Neural progenitor cell (in vitro differentiated cells): ENCODE results near the gene METTL3. TPM values are rescaled to one million over a fixed set of nuclear protein-coding genes. Genes with fewer than 3 reads are reported as not detected.

ENCODE experiments used
- DNase-seq: peaks from one replicate; pipeline ENCODE4 v3.0.0-alpha.2; 2016; ENCODE audit warnings: low spot score
- H2AFZ ChIP-seq: fragments of 200-600 bp; sonication (generic); replicated peaks from 2 replicates; pipeline ENCODE4 v1.6.1; 2016; ENCODE audit warnings: antibody characterized with exemption
- H3F3A ChIP-seq: fragments of 200-600 bp; sonication (generic); 2 replicates; pipeline ENCODE4 v1.6.1; 2016; ENCODE audit warnings: antibody characterized with exemption, low read depth
- H3K27ac ChIP-seq: fragments of 200-600 bp; sonication (generic); 2 replicates; pipeline ENCODE4 v1.5.1; 2016; ENCODE audit warnings: mild to moderate bottlenecking
- H3K27me3 ChIP-seq: fragments of 200-600 bp; sonication (generic); 2 replicates; pipeline ENCODE4 v1.6.1; 2016; ENCODE audit warnings: mild to moderate bottlenecking, moderate library complexity
- H3K36me3 ChIP-seq: fragments of 200-600 bp; sonication (generic); 2 replicates; pipeline ENCODE4 v1.5.1; 2016
- H3K4me1 ChIP-seq: fragments of 200-600 bp; sonication (generic); 2 replicates; pipeline ENCODE4 v1.6.1; 2016; ENCODE audit warnings: mixed run types
- H3K4me2 ChIP-seq: fragments of 200-600 bp; sonication (generic); 2 replicates; pipeline ENCODE4 v1.6.1; 2016
- H3K4me3 ChIP-seq: fragments of 200-600 bp; sonication (generic); 2 replicates; pipeline ENCODE4 v1.5.1; 2016
- H3K79me2 ChIP-seq: fragments of 200-600 bp; sonication (generic); 2 replicates; pipeline ENCODE4 v1.6.1; 2016; ENCODE audit warnings: low read depth
- H3K9ac ChIP-seq: fragments of 200-600 bp; sonication (generic); 2 replicates; pipeline ENCODE4 v1.6.1; 2016
- H3K9me3 ChIP-seq: fragments of 200-600 bp; sonication (generic); 2 replicates; pipeline ENCODE4 v1.5.1; 2016; ENCODE audit warnings: low read depth
- H4K20me1 ChIP-seq: fragments of 200-600 bp; sonication (generic); 2 replicates; pipeline ENCODE4 v1.6.1; 2016; ENCODE audit warnings: low read depth
- H3K27ac Mint-ChIP-seq: 3 replicates; pipeline ENCODE4 v1.8.0; 2021; ENCODE audit warnings: mixed read lengths
- H3K27me3 Mint-ChIP-seq: 2 replicates; pipeline ENCODE4 v1.8.0; 2022; ENCODE audit warnings: low read depth, mild to moderate bottlenecking, inconsistent platforms, moderate library complexity, mixed read lengths; ENCODE audit not compliant: insufficient read depth
- H3K36me3 Mint-ChIP-seq: 3 replicates; pipeline ENCODE4 v1.8.0; 2021; ENCODE audit warnings: mixed read lengths
- H3K4me1 Mint-ChIP-seq: 3 replicates; pipeline ENCODE4 v1.8.0; 2021; ENCODE audit warnings: mixed read lengths
- H3K4me3 Mint-ChIP-seq: 3 replicates; pipeline ENCODE4 v1.8.0; 2021; ENCODE audit warnings: mild to moderate bottlenecking, moderate library complexity, mixed read lengths
- H3K9me3 Mint-ChIP-seq: 3 replicates; pipeline ENCODE4 v1.8.0; 2020; ENCODE audit warnings: mixed read lengths
- CTCF ChIP-seq: fragments of 200-600 bp; sonication (generic); IDR thresholded peaks from 2 replicates; pipeline ENCODE4 v1.5.1; 2017; ENCODE audit warnings: antibody characterized with exemption, mild to moderate bottlenecking
- EZH2 ChIP-seq: fragments of 200-600 bp; sonication (generic); IDR thresholded peaks from 2 replicates; pipeline ENCODE4 v1.6.1; 2017; ENCODE audit warnings: antibody characterized with exemption, mild to moderate bottlenecking, moderate library complexity
- EZH2phosphoT487 ChIP-seq: fragments of 200-600 bp; sonication (generic); IDR thresholded peaks from 2 replicates; pipeline ENCODE4 v1.6.1; 2017; ENCODE audit warnings: antibody characterized with exemption
- total RNA-seq: library from RNA; depleted of rRNA; stranded (reverse); fragments of >200 nt; gene quantifications from 2 replicates; pipeline ENCODE4 v1.2.3, GENCODE V29; 2015; ENCODE audit warnings: low replicate concordance

Gene METTL3
- 99.5 and 108 TPM in 2 replicates for total RNA-seq

- Histone ChIP-seq H3K9ac (peak within 1 kb of the TSS; percentile 56), H3F3A (peaks cover 22% of the 10 kb centered on the region), H3K4me3 (peak within 1 kb of the TSS; percentile 75), H3K27ac (peak within 1 kb of the TSS; percentile 36), H3K4me1 (peaks cover 16% of the 10 kb centered on the region), H3K27me3 (no peaks in the 10 kb centered on the region), H3K4me2 (peak within 1 kb of the TSS; percentile 93), H2AFZ (peak within 1 kb of the TSS; percentile 63), H3K9me3 (no peaks in the 10 kb centered on the region), H4K20me1 (peaks cover 7% of the 10 kb centered on the region), H3K79me2 (peaks cover 51% of the 10 kb centered on the region), H3K36me3 (peaks cover 9% of the 10 kb centered on the region)
- H3K9me3 Mint-ChIP-seq = peaks cover 5% of the 10 kb centered on the region
- H3K4me1 Mint-ChIP-seq = peaks cover 40% of the 10 kb centered on the region
- peak within 1 kb of the TSS; percentile 99 for H3K4me3 Mint-ChIP-seq
- H3K27me3 Mint-ChIP-seq = peaks cover 2% of the 10 kb centered on the region
- H3K36me3 Mint-ChIP-seq = peaks cover 16% of the 10 kb centered on the region
- peak; percentile 97 for DNase-seq
- peak within 1 kb of the TSS; percentile 98 for H3K27ac Mint-ChIP-seq
- TF ChIP-seq EZH2 = no peak
- no peak for TF ChIP-seq CTCF
- peak; percentile 17 for TF ChIP-seq EZH2phosphoT487
These were observed at the start of gene METTL3 for GRCh38 chr14:21510735-21511657. METTL3 (minus strand) TSS chr14:21511340; CDS start chr14:21511223, 117 bp downstream.

GRCh38 chr14:21558703-21559170 lies 47.6 kb upstream of the METTL3 start:
- Mint-ChIP-seq H3K4me3 (no peak overlapping the region), H3K27ac (peak overlapping the region; percentile 85), H3K9me3 (no peaks in the 10 kb centered on the region), H3K36me3 (no peaks in the 10 kb centered on the region), H3K4me1 (peaks cover 23% of the 10 kb centered on the region), H3K27me3 (peaks cover 10% of the 10 kb centered on the region)
- no peaks in the 10 kb centered on the region for H3K27me3 ChIP-seq
- H3K9ac ChIP-seq = no peak overlapping the region
- H3K4me3 ChIP-seq = no peak overlapping the region
- TF ChIP-seq EZH2 (no peak), CTCF (no peak), EZH2phosphoT487 (no peak)
- H2AFZ ChIP-seq = peak overlapping the region; percentile 58
- no peak overlapping the region for H3K4me2 ChIP-seq
- peaks cover 5% of the 10 kb centered on the region for H3K79me2 ChIP-seq
- H3K36me3 ChIP-seq = no peaks in the 10 kb centered on the region
- no peak overlapping the region for H3K27ac ChIP-seq
- H3K4me1 ChIP-seq = peaks cover 21% of the 10 kb centered on the region
- no peaks in the 10 kb centered on the region for H3K9me3 ChIP-seq
- H3F3A ChIP-seq = peaks cover 23% of the 10 kb centered on the region
- no peaks in the 10 kb centered on the region for H4K20me1 ChIP-seq
- no peak for DNase-seq

GRCh38 chr14:21557084-21557901 lies 46.2 kb upstream of the METTL3 start:
- Histone ChIP-seq H3K36me3 (no peaks in the 10 kb centered on the region), H3K4me2 (peak overlapping the region; percentile 76), H3F3A (peaks cover 26% of the 10 kb centered on the region), H3K9ac (no peak overlapping the region), H3K79me2 (peaks cover 5% of the 10 kb centered on the region), H3K4me3 (peak overlapping the region; percentile 36), H3K4me1 (peaks cover 29% of the 10 kb centered on the region), H4K20me1 (no peaks in the 10 kb centered on the region), H2AFZ (peak overlapping the region; percentile 58), H3K9me3 (no peaks in the 10 kb centered on the region), H3K27me3 (no peaks in the 10 kb centered on the region), H3K27ac (peak overlapping the region; percentile 91)
- Mint-ChIP-seq H3K27ac (peak overlapping the region; percentile 99), H3K4me1 (peaks cover 26% of the 10 kb centered on the region), H3K4me3 (peak overlapping the region; percentile 70), H3K27me3 (peaks cover 9% of the 10 kb centered on the region), H3K9me3 (no peaks in the 10 kb centered on the region), H3K36me3 (no peaks in the 10 kb centered on the region)
- peak; percentile 97 for DNase-seq
- TF ChIP-seq EZH2phosphoT487 = no peak
- TF ChIP-seq CTCF = peak; percentile 76
